OCI-LY3 (cell line): ENCODE measurements around the gene APCDD1L.

Experiments
- H2AFZ ChIP-seq: fragments of 200-600, 300-600 bp; shearing (Covaris generic); 2 replicates; pipeline ENCODE4 v1.6.0; 2014; ENCODE audit warnings: antibody characterized with exemption, low read depth, low read length
- H3K27ac ChIP-seq: fragments of 200-600, 300-600 bp; sonication (generic); 2 replicates; pipeline ENCODE4 v1.5.1; 2014; ENCODE audit warnings: mild to moderate bottlenecking, low read length, moderate library complexity, mixed read lengths
- H3K27me3 ChIP-seq: fragments of 200-600, 300-600 bp; sonication (generic); 2 replicates; pipeline ENCODE4 v1.6.1; 2014; ENCODE audit warnings: low read depth, low read length, mixed read lengths
- H3K36me3 ChIP-seq: fragments of 200-600, 300-600 bp; sonication (generic); replicated peaks from 2 replicates; pipeline ENCODE3; 2014; ENCODE audit warnings: low read depth, low read length, mixed read lengths
- H3K4me1 ChIP-seq: fragments of 300-600, 200-600 bp; sonication (generic); 2 replicates; pipeline ENCODE4 v1.6.1; 2014; ENCODE audit warnings: low read length, mixed read lengths
- H3K4me2 ChIP-seq: fragments of 200-600, 300-600 bp; sonication (generic); 2 replicates; pipeline ENCODE4 v1.6.1; 2014; ENCODE audit warnings: low read length, mixed read lengths
- H3K4me3 ChIP-seq: fragments of 300-600, 200-600 bp; sonication (generic); 2 replicates; pipeline ENCODE4 v1.5.1; 2014; ENCODE audit warnings: antibody characterized with exemption, mild to moderate bottlenecking, low read length, moderate library complexity
- H3K79me2 ChIP-seq: fragments of 300-600, 200-600 bp; shearing (Covaris generic); 2 replicates; pipeline ENCODE4 v1.6.1; 2014; ENCODE audit warnings: mild to moderate bottlenecking, low read length, mixed read lengths
- H3K9ac ChIP-seq: fragments of 300-600, 200-600 bp; shearing (Covaris generic); 2 replicates; pipeline ENCODE4 v1.6.0; 2014; ENCODE audit warnings: mild to moderate bottlenecking, low read length, moderate library complexity
- H3K9me3 ChIP-seq: fragments of 200-600, 300-600 bp; shearing (Covaris generic); 2 replicates; pipeline ENCODE4 v1.6.1; 2014; ENCODE audit warnings: low read length, mixed read lengths; ENCODE audit not compliant: insufficient read depth
- H4K20me1 ChIP-seq: fragments of 200-600, 300-600 bp; sonication (generic); 2 replicates; pipeline ENCODE4 v1.6.1; 2016; ENCODE audit warnings: low read length, mixed read lengths; ENCODE audit not compliant: insufficient read depth
- EZH2phosphoT487 ChIP-seq: fragments of 200-600 bp; shearing (Covaris generic); IDR thresholded peaks from 2 replicates; pipeline ENCODE4 v1.6.1; 2018; ENCODE audit warnings: antibody characterized with exemption, mixed run types, low read depth
- TF ChIP-seq, protein P1 (sequence below): fragments of 200-600, 300-600 bp; sonication (generic); IDR thresholded peaks from 2 replicates; pipeline ENCODE4 v1.5.1; 2014; ENCODE audit warnings: antibody characterized with exemption, low read length, low read depth

The APCDD1L gene

GRCh38 chr20:58497724-58498469 lies 17.3 kb downstream of the APCDD1L start:
- H3K4me2 ChIP-seq = no peak overlapping the region
- TF ChIP-seq EZH2phosphoT487 = no peak
- TF ChIP-seq, protein P1, sequence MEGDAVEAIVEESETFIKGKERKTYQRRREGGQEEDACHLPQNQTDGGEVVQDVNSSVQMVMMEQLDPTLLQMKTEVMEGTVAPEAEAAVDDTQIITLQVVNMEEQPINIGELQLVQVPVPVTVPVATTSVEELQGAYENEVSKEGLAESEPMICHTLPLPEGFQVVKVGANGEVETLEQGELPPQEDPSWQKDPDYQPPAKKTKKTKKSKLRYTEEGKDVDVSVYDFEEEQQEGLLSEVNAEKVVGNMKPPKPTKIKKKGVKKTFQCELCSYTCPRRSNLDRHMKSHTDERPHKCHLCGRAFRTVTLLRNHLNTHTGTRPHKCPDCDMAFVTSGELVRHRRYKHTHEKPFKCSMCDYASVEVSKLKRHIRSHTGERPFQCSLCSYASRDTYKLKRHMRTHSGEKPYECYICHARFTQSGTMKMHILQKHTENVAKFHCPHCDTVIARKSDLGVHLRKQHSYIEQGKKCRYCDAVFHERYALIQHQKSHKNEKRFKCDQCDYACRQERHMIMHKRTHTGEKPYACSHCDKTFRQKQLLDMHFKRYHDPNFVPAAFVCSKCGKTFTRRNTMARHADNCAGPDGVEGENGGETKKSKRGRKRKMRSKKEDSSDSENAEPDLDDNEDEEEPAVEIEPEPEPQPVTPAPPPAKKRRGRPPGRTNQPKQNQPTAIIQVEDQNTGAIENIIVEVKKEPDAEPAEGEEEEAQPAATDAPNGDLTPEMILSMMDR = no peak
- H2AFZ ChIP-seq = no peak overlapping the region
- H4K20me1 ChIP-seq = no peaks in the 10 kb centered on the region
- H3K79me2 ChIP-seq = no peaks in the 10 kb centered on the region
- H3K27ac ChIP-seq = no peak overlapping the region
- H3K9ac ChIP-seq = no peak overlapping the region
- H3K27me3 ChIP-seq = peaks cover 13% of the 10 kb centered on the region
- H3K9me3 ChIP-seq = no peaks in the 10 kb centered on the region
- H3K4me3 ChIP-seq = no peak overlapping the region
- no peaks in the 10 kb centered on the region for H3K36me3 ChIP-seq
- no peaks in the 10 kb centered on the region for H3K4me1 ChIP-seq

GRCh38 chr20:58497076-58497641 lies 18.0 kb downstream of the APCDD1L start:
- Histone ChIP-seq H2AFZ (no peak overlapping the region), H3K4me2 (no peak overlapping the region), H3K27me3 (peaks cover 13% of the 10 kb centered on the region), H4K20me1 (no peaks in the 10 kb centered on the region), H3K79me2 (no peaks in the 10 kb centered on the region), H3K4me1 (no peaks in the 10 kb centered on the region), H3K9me3 (no peaks in the 10 kb centered on the region), H3K9ac (no peak overlapping the region), H3K36me3 (no peaks in the 10 kb centered on the region), H3K4me3 (no peak overlapping the region), H3K27ac (no peak overlapping the region)
- no peak for TF ChIP-seq EZH2phosphoT487
- TF ChIP-seq, protein P1 = no peak

GRCh38 chr20:58496429-58496769 lies 18.8 kb downstream of the APCDD1L start:
- no peaks in the 10 kb centered on the region for H3K4me1 ChIP-seq
- H3K27ac ChIP-seq = no peak overlapping the region
- no peaks in the 10 kb centered on the region for H3K79me2 ChIP-seq
- no peak overlapping the region for H2AFZ ChIP-seq
- no peaks in the 10 kb centered on the region for H3K36me3 ChIP-seq
- no peak for TF ChIP-seq EZH2phosphoT487
- TF ChIP-seq, protein P1 = no peak
- H3K4me2 ChIP-seq = no peak overlapping the region
- H3K4me3 ChIP-seq = no peak overlapping the region
- H4K20me1 ChIP-seq = no peaks in the 10 kb centered on the region
- H3K9me3 ChIP-seq = no peaks in the 10 kb centered on the region
- H3K27me3 ChIP-seq = peaks cover 13% of the 10 kb centered on the region
- H3K9ac ChIP-seq = no peak overlapping the region

DNA sequence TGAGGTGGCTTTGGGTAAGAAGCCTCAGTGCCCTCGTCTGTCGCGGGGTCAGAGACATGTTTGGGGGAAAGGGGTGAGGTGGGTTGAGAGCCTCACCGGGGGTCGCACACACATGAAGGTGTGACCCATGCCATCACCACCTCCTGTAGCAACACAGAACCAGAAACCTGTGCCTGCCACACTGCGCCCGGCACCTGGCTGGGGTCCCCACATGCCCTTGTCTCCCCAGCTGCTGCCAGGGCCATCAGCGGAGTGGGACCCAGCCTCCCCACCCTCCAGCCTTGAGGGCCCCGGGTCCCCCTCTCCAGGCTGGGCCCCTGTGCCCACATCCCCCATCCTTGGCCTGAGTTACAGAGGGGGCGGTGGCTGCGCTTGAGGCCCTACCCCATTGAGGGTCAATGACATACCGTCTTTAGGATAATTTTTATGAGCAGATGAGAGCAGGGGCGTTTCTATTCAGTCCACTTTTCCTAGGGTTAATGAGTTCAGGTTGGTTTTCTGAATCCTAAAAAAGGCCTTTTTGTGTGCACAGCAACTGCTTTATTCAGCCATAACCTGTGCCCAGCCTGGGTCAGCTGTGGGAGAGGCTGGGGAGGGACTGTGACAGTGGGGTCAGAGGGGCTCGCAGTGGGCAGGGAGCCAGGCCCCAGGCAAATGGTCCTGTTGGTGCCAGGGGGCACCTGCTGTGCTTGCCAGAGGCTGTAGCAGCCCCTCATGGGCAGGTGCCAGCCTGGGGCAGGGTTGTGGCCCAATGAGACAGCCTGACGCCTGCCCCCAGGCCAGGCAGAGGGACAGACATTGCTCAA lies 19.4 kb downstream of the APCDD1L start:
- H3K4me1 ChIP-seq = no peaks in the 10 kb centered on the region
- peaks cover 13% of the 10 kb centered on the region for H3K27me3 ChIP-seq
- H3K9me3 ChIP-seq = no peaks in the 10 kb centered on the region
- H3K4me3 ChIP-seq = no peak overlapping the region
- H3K79me2 ChIP-seq = no peaks in the 10 kb centered on the region
- H4K20me1 ChIP-seq = no peaks in the 10 kb centered on the region
- no peak overlapping the region for H3K27ac ChIP-seq
- H2AFZ ChIP-seq = no peak overlapping the region
- no peak overlapping the region for H3K9ac ChIP-seq
- H3K36me3 ChIP-seq = no peaks in the 10 kb centered on the region
- no peak for TF ChIP-seq EZH2phosphoT487
- TF ChIP-seq, protein P1 = no peak
- H3K4me2 ChIP-seq = no peak overlapping the region
